Mammary epithelial cell (primary cell): ENCODE data around the gene IGLL5.

Experiments used
- EZH2 ChIP-seq: IDR thresholded peaks from 2 replicates; pipeline ENCODE4 v1.6.1; 2012; ENCODE audit warnings: low read length, inconsistent platforms, borderline replicate concordance
- TF ChIP-seq, protein P1 (sequence below), 2 donors: IDR thresholded peaks in 1 of 2; conservative IDR thresholded peaks in 1 of 2; 2 replicates each; pipeline ENCODE4 v1.5.1; 2011 to 2012; ENCODE audit warnings: inconsistent platforms in 2 of 2, low read length in 2 of 2, mild to moderate bottlenecking in 2 of 2, control low read depth in 1 of 2, low read depth in 1 of 2; ENCODE audit not compliant: insufficient read depth in 1 of 2; ENCODE audit errors: extremely low read depth in 1 of 2

DNA sequence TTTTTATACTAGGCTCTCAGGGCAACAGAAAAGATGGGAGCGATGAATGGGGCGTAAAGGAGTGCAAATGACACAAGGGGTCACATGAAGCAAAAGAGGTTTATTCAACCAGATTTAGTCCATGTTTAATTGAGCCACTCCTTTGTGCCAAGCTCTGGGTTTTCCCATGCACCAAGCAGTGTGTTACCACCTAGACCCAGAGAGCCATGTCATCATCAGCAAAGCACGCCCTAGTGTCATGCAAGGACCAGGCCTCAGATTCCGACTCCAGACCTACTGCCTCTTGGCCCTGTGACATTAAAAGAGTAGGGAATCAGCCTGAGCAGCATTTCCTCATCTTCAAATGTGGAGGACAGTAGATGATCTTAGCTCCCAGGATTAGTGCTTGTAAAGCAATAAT is 1.1 kb upstream of the IGLL5 start:
- TF ChIP-seq, protein P1, sequence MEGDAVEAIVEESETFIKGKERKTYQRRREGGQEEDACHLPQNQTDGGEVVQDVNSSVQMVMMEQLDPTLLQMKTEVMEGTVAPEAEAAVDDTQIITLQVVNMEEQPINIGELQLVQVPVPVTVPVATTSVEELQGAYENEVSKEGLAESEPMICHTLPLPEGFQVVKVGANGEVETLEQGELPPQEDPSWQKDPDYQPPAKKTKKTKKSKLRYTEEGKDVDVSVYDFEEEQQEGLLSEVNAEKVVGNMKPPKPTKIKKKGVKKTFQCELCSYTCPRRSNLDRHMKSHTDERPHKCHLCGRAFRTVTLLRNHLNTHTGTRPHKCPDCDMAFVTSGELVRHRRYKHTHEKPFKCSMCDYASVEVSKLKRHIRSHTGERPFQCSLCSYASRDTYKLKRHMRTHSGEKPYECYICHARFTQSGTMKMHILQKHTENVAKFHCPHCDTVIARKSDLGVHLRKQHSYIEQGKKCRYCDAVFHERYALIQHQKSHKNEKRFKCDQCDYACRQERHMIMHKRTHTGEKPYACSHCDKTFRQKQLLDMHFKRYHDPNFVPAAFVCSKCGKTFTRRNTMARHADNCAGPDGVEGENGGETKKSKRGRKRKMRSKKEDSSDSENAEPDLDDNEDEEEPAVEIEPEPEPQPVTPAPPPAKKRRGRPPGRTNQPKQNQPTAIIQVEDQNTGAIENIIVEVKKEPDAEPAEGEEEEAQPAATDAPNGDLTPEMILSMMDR (conservative IDR thresholded peaks at IDR 0.05 in 1 of 2, IDR thresholded peaks at IDR 0.05 in 1 of 2; ENCODE audit: extremely low read depth in 1 of 2, insufficient read depth in 1 of 2, low read depth in 1 of 2, low read length in 2 of 2), result no peak
- no peak for TF ChIP-seq EZH2
